Measurements from ENCODE around the gene TNRC18.
"Not testable (repeated sequence)": the region's sequence is repeated elsewhere in the genome, so short reads cannot be mapped to it uniquely, and the experiment has no call there.

Gene TNRC18

GRCh38 chr7:5310822-5311405 lies 112.7 kb downstream of the TNRC18 start:
- H3K9ac ChIP-seq (ENCODE audit: low read depth, low read length): no peak overlapping the region
- no peaks in the 10 kb centered on the region for H3K9me3 ChIP-seq (ENCODE audit: insufficient read depth, low read length, severe bottlenecking)
- H3K79me2 ChIP-seq (ENCODE audit: insufficient read depth, low read length): no peaks in the 10 kb centered on the region
- H2AFZ ChIP-seq (ENCODE audit: low read depth, low read length): no peak overlapping the region
- no peak overlapping the region for H3K4me2 ChIP-seq (ENCODE audit: insufficient read depth, low read length)
- no peak overlapping the region for H3K27ac ChIP-seq (ENCODE audit: low read length)
- no peaks in the 10 kb centered on the region for H3K27me3 ChIP-seq (ENCODE audit: insufficient read depth, low read length, poor library complexity)
- ATAC-seq (ENCODE audit: insufficient read depth, low read depth) (no peak), DNase-seq (no peak)
- TF ChIP-seq CTCF (IDR thresholded peaks at IDR 0.05; ENCODE audit: borderline replicate concordance, extremely low read depth, low read length, poor library complexity, severe bottlenecking): no peak
- no peak for TF ChIP-seq EZH2 (IDR thresholded peaks at IDR 0.05; ENCODE audit: borderline replicate concordance, low read depth, low read length, severe bottlenecking)
- no peaks in the 10 kb centered on the region for H3K4me1 ChIP-seq (ENCODE audit: insufficient read depth, low read length)
- no peak overlapping the region for H3K4me3 ChIP-seq (ENCODE audit: low read depth in 1 of 2, low read length in 2 of 2)
- peaks cover 36% of the 10 kb centered on the region for H3K36me3 ChIP-seq (ENCODE audit: insufficient read depth, low read length)
- H4K20me1 ChIP-seq (ENCODE audit: insufficient read depth, low read length): no peaks in the 10 kb centered on the region; the same call in 1 of the 2 replicates

GRCh38 chr7:5309146-5309545 lies 114.5 kb downstream of the TNRC18 start:
- H2AFZ ChIP-seq (ENCODE audit: low read depth, low read length): no peak overlapping the region
- no peak for ATAC-seq (ENCODE audit: insufficient read depth, low read depth)
- H3K79me2 ChIP-seq (ENCODE audit: insufficient read depth, low read length): no peaks in the 10 kb centered on the region
- H4K20me1 ChIP-seq (ENCODE audit: insufficient read depth, low read length): no peaks in the 10 kb centered on the region
- H3K4me2 ChIP-seq (ENCODE audit: insufficient read depth, low read length): no peak overlapping the region
- no peaks in the 10 kb centered on the region for H3K27me3 ChIP-seq (ENCODE audit: insufficient read depth, low read length, poor library complexity)
- DNase-seq: no peak
- H3K36me3 ChIP-seq (ENCODE audit: insufficient read depth, low read length): peaks cover 26% of the 10 kb centered on the region
- H3K9me3 ChIP-seq (ENCODE audit: insufficient read depth, low read length, severe bottlenecking): no peaks in the 10 kb centered on the region
- no peak for TF ChIP-seq CTCF (IDR thresholded peaks at IDR 0.05; ENCODE audit: borderline replicate concordance, extremely low read depth, low read length, poor library complexity, severe bottlenecking)
- no peak for TF ChIP-seq EZH2 (IDR thresholded peaks at IDR 0.05; ENCODE audit: borderline replicate concordance, low read depth, low read length, severe bottlenecking)
- no peaks in the 10 kb centered on the region for H3K4me1 ChIP-seq (ENCODE audit: insufficient read depth, low read length)
- H3K27ac ChIP-seq (ENCODE audit: low read length): no peak overlapping the region
- H3K9ac ChIP-seq (ENCODE audit: low read depth, low read length): no peak overlapping the region
- no peak overlapping the region for H3K4me3 ChIP-seq (ENCODE audit: low read depth in 1 of 2, low read length in 2 of 2)

GRCh38 chr7:5307221-5308142 lies 116.2 kb downstream of the TNRC18 start:
- not testable (repeated sequence) for H3K4me2 ChIP-seq (ENCODE audit: insufficient read depth, low read length); H2AFZ ChIP-seq (ENCODE audit: low read depth, low read length); ATAC-seq (ENCODE audit: insufficient read depth, low read depth); H3K27me3 ChIP-seq (ENCODE audit: insufficient read depth, low read length, poor library complexity); DNase-seq; H3K27ac ChIP-seq (ENCODE audit: low read length); H4K20me1 ChIP-seq (ENCODE audit: insufficient read depth, low read length); H3K79me2 ChIP-seq (ENCODE audit: insufficient read depth, low read length); H3K4me3 ChIP-seq (ENCODE audit: low read depth in 1 of 2, low read length in 2 of 2); H3K4me1 ChIP-seq (ENCODE audit: insufficient read depth, low read length); H3K9me3 ChIP-seq (ENCODE audit: insufficient read depth, low read length, severe bottlenecking); H3K9ac ChIP-seq (ENCODE audit: low read depth, low read length)
- peaks cover 26% of the 10 kb centered on the region for H3K36me3 ChIP-seq (ENCODE audit: insufficient read depth, low read length)

- ATAC-seq (ENCODE audit: insufficient read depth, low read depth); H3K4me2 ChIP-seq (ENCODE audit: insufficient read depth, low read length); H3K79me2 ChIP-seq (ENCODE audit: insufficient read depth, low read length); H3K4me3 ChIP-seq (ENCODE audit: low read depth in 1 of 2, low read length in 2 of 2); H3K27ac ChIP-seq (ENCODE audit: low read length); H3K9ac ChIP-seq (ENCODE audit: low read depth, low read length); DNase-seq; H2AFZ ChIP-seq (ENCODE audit: low read depth, low read length); H4K20me1 ChIP-seq (ENCODE audit: insufficient read depth, low read length); H3K27me3 ChIP-seq (ENCODE audit: insufficient read depth, low read length, poor library complexity); H3K9me3 ChIP-seq (ENCODE audit: insufficient read depth, low read length, severe bottlenecking); H3K4me1 ChIP-seq (ENCODE audit: insufficient read depth, low read length): not testable (repeated sequence)
- peaks cover 10% of the 10 kb centered on the region for H3K36me3 ChIP-seq (ENCODE audit: insufficient read depth, low read length)
These were observed 118.6 kb downstream of the TNRC18 start for GRCh38 chr7:5305050-5305449.

Measured in DND-41 (cell line).